Measurements from ENCODE around the gene TRAF3IP1. TPM values are rescaled to one million over a fixed set of nuclear protein-coding genes. Genes with fewer than 3 reads are reported as not detected.
"Not testable (repeated sequence)": the region's sequence is repeated elsewhere in the genome, so short reads cannot be mapped to it uniquely, and the experiment has no call there.

The TRAF3IP1 gene
- total RNA-seq = 10 to 100 TPM; 19.6 to 28.4 (median 21.7) TPM

GRCh38 chr2:238320246-238320647 lies at the start of gene TRAF3IP1:
TRAF3IP1 (plus strand) TSS chr2:238320518; CDS start chr2:238320663, 145 bp downstream.
- no CpG with 5 or more reads among the region's 58 CpGs for WGBS, 2 donors (ENCODE audit: low coverage in 1 of 2)
- TF ChIP-seq POLR2A (IDR thresholded peaks at IDR 0.05) (peak in 1 of 2 donors; percentile 37), CTCF (IDR thresholded peaks at IDR 0.05) (no peak), EP300 (IDR thresholded peaks at IDR 0.05) (no peak), POLR2AphosphoS5 (IDR thresholded peaks at IDR 0.05) (peak; percentile 55)
- Histone ChIP-seq H3K36me3 (peaks cover 0 to 19% of the 10 kb centered on the region in 2 donors), H3K27me3 (no peaks in the 10 kb centered on the region), H3K4me3 (peak within 1 kb of the TSS; percentile 54 to 93), H3K4me1 (peaks cover 0 to 26% (median 17%) of the 10 kb centered on the region in 3 donors), H3K9me3 (no peaks in the 10 kb centered on the region), H3K27ac (peak within 1 kb of the TSS; percentile 8 to 85 (median 82))
- peak; percentile 98 for ATAC-seq

GRCh38 chr2:238270606-238271005 lies 49.7 kb upstream of the TRAF3IP1 start:
- Histone ChIP-seq H3K9me3 (no peaks in the 10 kb centered on the region), H3K27me3 (no peaks in the 10 kb centered on the region), H3K4me3 (no peak overlapping the region), H3K36me3 (peaks cover 0 to 99% of the 10 kb centered on the region in 2 donors), H3K27ac (no peak overlapping the region), H3K4me1 (no peaks in the 10 kb centered on the region)
- ATAC-seq = no peak
- WGBS, 2 donors (ENCODE audit: low coverage in 1 of 2) = 79 to 100% methylated on average over 2 to 4 of the region's 9 CpGs
- TF ChIP-seq POLR2A (IDR thresholded peaks at IDR 0.05) = no peak
- no peak for TF ChIP-seq CTCF (IDR thresholded peaks at IDR 0.05)
- no peak for TF ChIP-seq EP300 (IDR thresholded peaks at IDR 0.05)
- no peak for TF ChIP-seq POLR2AphosphoS5 (IDR thresholded peaks at IDR 0.05)

- Histone ChIP-seq H3K4me3 (no peak overlapping the region), H3K27ac (no peak overlapping the region), H3K27me3 (no peaks in the 10 kb centered on the region), H3K36me3 (peaks cover 0 to 99% of the 10 kb centered on the region in 2 donors), H3K4me1 (no peaks in the 10 kb centered on the region), H3K9me3 (no peaks in the 10 kb centered on the region)
- TF ChIP-seq POLR2A (IDR thresholded peaks at IDR 0.05) (no peak), POLR2AphosphoS5 (IDR thresholded peaks at IDR 0.05) (no peak), CTCF (IDR thresholded peaks at IDR 0.05) (no peak), EP300 (IDR thresholded peaks at IDR 0.05) (no peak)
- ATAC-seq = no peak
- 76 to 83% methylated on average over 2 to 3 of the region's 13 CpGs for WGBS, 2 donors (ENCODE audit: low coverage in 1 of 2)
Measured at GRCh38 chr2:238271061-238271554, 49.2 kb upstream of the TRAF3IP1 start.

GRCh38 chr2:238271686-238272085 lies 48.6 kb upstream of the TRAF3IP1 start:
- H3K27ac ChIP-seq, H3K9me3 ChIP-seq, H3K4me3 ChIP-seq, ATAC-seq, H3K4me1 ChIP-seq, H3K27me3 ChIP-seq: not testable (repeated sequence)
- WGBS, 2 donors (ENCODE audit: low coverage in 1 of 2) = 70 to 94% methylated on average over 2 to 4 of the region's 8 CpGs
- peaks cover 0 to 99% of the 10 kb centered on the region in 2 donors for H3K36me3 ChIP-seq

GRCh38 chr2:238272156-238272555 lies 48.2 kb upstream of the TRAF3IP1 start:
- ATAC-seq = no peak
- no peak overlapping the region for H3K27ac ChIP-seq

GRCh38 chr2:238273433-238273832 lies 46.9 kb upstream of the TRAF3IP1 start:
- 84 to 94% methylated on average over 2 to 9 of the region's 10 CpGs for WGBS, 2 donors (ENCODE audit: low coverage in 1 of 2)
- not testable (repeated sequence) for H3K4me1 ChIP-seq, H3K27me3 ChIP-seq, H3K27ac ChIP-seq, ATAC-seq, H3K4me3 ChIP-seq, H3K9me3 ChIP-seq
- peaks cover 0 to 92% of the 10 kb centered on the region in 2 donors for H3K36me3 ChIP-seq

More at GRCh38 chr2:238272156-238272555, 48.2 kb upstream of the TRAF3IP1 start:
- no peaks in the 10 kb centered on the region for H3K27me3 ChIP-seq
- 80 to 88% methylated on average over 1 to 4 of the region's 4 CpGs for WGBS, 2 donors (ENCODE audit: low coverage in 1 of 2)
- H3K36me3 ChIP-seq = peaks cover 0 to 99% of the 10 kb centered on the region in 2 donors
- no peak overlapping the region for H3K4me3 ChIP-seq
- no peaks in the 10 kb centered on the region for H3K9me3 ChIP-seq
- H3K4me1 ChIP-seq = no peaks in the 10 kb centered on the region
- TF ChIP-seq POLR2AphosphoS5 (IDR thresholded peaks at IDR 0.05) (no peak), EP300 (IDR thresholded peaks at IDR 0.05) (no peak), POLR2A (IDR thresholded peaks at IDR 0.05) (no peak), CTCF (IDR thresholded peaks at IDR 0.05) (no peak)
